HG03521 (cell line): ENCODE measurements around the gene FRYL.
"Not testable (repeated sequence)": the region's sequence is repeated elsewhere in the genome, so short reads cannot be mapped to it uniquely, and the experiment has no call there.

Experiments used
- ATAC-seq: cut with Tn5 transposase; IDR thresholded peaks from one replicate; pipeline ENCODE4 v1.9.1; 2021; ENCODE audit warnings: mild to moderate bottlenecking, moderate library complexity; ENCODE audit not compliant: unreplicated experiment

The FRYL gene

DNA sequence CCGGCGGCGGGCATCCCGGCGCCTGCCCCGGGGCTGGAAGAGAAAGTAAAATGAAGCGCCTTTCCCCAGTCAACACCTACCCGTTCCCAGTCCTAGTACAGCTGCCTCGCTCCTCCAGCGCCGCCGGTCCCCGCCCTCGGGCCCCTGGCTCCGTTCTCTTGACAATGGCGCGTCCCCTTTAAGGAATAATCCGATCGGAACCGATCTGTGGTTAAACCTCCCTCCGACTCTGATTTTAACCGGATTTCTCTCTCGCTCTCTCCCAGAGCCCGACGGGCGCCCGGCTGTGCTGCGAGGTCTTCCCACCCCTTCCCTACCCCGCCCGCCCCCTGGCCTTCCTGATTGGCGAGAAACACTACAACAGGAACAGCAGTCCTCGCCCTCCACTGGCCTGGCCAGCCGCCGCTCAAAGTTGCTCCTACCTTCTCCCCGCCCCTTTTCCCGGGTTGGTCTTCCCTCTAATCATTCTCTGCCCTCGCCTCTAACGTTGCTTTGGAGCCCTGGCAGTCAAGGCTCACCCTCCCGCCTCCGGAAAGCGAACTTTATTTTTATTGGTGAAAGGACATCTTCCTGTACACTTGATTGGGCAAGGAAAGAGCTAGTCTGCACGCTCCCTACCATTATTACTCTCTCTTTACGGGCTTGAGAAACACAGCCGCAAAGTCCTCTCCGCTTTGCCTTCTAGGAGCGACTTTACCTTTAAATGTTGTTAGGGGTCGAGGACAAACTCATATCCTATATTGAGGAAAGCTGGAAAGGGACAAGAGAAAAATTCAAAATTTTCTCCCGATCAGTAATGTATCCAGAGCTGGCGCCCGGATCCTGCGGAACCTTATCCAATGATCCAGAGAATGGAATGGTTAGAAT, at the start of gene FRYL:
Gene FRYL, minus strand, starts transcription at position 282 of the 867 bp plus-strand sequence. CDS start 145,869 bp downstream, outside the sequence.
- ATAC-seq, result peak; percentile 87

DNA sequence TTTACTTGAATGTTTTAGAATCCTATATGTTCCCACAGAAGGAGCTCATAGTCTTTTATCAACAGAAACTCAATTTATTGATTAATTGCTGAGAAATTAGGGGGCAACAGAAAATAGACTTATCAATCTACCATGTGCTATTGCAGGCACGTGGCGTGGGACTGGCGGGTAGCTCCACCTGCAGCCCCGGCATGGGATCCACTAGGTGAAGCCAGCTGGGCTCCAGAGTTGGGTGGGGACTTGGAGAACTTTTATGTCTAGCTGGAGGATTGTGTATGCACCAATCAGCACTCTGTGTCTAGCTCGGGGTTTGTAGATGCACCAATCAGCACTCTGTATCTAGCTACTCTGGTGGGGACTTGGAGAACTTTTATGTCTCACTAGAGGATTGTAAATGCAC, 47.5 kb upstream of the FRYL start:
- no peak for ATAC-seq

GRCh38 chr4:48821431-48821830, 41.4 kb upstream of the FRYL start:
- not testable (repeated sequence) for ATAC-seq

GRCh38 chr4:48816971-48817370, 36.9 kb upstream of the FRYL start:
- ATAC-seq, result no peak

DNA sequence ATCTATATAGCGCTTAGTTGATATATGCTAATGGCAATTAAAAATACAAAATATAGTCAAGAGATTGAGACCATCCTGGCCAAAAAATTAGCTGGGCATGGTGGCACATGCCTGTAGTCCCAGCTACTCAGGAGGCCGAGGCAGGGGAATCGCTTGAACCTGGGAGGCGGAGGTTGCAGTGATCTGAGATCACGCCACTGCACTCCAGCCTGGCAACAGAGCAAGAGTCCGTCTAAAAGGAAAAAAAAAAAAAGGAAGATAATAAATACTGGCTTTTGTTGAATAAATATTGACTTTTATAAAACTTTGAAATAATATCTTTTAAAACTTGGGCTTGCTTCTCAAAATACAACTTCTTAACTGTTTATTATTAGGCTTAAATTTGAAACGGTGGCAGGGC, 36.2 kb upstream of the FRYL start:
- not testable (repeated sequence) for ATAC-seq

GRCh38 chr4:48815483-48815882, 35.4 kb upstream of the FRYL start:
- no peak for ATAC-seq

DNA sequence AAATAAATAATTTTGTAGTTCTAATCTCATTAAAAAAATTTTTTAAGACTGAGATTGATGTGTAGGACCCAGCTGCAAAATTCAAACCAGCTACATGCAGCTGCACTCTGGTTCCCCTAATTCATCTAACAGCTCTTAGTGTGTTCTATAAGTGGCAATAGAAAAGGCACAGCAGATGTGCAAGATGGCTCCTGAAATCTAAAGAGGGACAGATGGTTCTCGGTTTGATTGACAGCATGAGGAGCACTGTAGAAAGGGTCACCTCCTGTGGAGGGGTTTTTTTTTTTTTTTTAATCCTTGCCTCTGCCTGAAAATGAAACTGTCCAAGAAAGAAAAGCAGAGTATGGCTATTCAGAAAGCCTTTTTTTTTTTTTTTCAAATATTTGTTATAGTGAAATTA, 33.9 kb upstream of the FRYL start:
- peak; percentile 56 for ATAC-seq

DNA sequence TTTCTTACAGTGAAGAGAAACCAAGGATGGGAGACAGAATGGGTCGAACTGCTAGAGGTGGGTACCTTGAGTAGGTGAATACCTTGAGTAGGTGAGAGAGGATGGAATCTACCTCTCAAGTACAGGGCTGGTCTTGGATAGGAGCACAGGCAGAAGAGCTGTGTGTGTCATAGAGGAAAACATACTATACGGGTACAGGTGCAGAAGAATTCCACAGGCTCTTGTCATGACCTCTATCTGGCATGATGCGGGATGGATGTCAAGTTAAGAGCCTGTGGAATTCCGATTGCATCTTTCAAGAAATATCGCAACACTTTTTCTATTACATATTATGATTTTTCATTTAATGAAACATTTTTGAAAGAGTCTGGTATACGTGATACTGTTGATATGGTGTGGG, 32.8 kb upstream of the FRYL start:
- ATAC-seq, result no peak

- ATAC-seq, result no peak
These were observed 24.7 kb upstream of the FRYL start for GRCh38 chr4:48804584-48805301.

DNA sequence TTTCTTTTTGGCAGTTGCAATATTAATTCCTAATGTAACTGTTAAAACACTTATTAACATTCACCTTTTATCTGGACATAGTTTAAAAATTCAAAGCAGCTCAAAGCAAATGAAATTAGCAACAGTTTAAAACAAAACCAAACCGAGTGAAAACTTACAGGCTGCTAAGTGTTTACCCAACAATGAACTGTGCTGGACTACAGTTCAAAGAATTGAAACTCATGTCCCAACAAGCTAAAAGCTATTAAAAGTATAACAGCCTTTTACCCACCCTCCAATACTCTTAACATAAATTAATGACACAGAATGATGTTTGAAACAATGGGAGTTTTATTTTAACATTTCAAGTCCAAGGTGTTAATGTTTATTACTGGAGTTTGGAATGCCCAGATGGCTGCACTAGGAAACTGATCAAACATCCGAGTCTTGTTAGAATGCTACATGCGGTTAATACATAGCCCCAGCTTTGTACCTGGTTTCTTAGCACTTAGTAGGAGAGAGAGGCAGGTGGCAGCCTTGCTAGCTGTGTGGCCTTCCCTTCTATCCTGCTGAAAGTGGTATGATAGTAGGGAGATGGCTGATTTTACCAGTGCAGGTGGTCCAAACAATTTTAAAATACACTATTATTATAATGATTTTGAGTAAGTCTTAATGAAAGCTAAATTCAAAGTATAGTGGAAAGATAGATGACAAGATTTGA, 21.1 kb upstream of the FRYL start:
- no peak for ATAC-seq

- ATAC-seq, result not testable (repeated sequence)
These were observed 20.1 kb upstream of the FRYL start for GRCh38 chr4:48800155-48800554.

DNA sequence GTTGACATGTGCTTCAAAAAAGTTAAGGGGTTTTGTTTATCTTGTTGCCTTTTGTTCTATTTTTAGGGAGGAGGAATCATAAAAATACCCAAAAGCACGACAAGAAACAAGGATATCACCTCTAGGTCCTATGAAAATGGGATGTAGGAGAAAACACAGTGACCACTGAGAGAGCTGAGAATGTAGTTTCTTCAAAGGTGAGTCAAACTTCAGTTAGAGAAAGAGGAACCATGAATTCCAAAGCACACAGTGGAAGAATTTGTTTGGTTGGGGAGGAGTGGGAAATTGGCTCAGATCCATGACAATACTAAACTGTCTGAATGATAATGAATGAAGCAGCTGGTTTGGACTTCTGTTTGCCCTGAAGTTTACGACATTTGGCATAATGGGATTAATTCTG, 19.1 kb upstream of the FRYL start:
- ATAC-seq, result no peak

DNA sequence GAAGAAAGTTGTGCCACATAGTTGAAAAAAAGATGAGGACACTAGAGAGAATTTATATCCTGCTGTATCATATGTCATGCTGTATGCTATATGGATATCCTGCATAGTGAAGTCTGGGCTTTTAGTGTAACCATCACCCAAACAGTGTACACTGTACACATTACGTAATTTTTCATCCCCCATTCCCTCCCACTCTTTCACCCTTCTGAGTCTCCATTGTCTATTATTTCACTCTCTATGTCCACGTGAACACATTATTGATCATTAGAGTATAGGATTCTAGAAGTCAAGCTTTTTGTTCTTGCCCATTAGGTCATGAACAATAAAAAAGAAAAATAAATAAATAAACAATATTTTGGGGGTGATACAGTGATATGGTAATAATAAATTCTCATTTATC, 18.0 kb upstream of the FRYL start:
- no peak for ATAC-seq

- ATAC-seq, result no peak
These were observed 17.0 kb upstream of the FRYL start for GRCh38 chr4:48796927-48797679.

- no peak for ATAC-seq
These were observed 16.3 kb upstream of the FRYL start for GRCh38 chr4:48796191-48796926.

DNA sequence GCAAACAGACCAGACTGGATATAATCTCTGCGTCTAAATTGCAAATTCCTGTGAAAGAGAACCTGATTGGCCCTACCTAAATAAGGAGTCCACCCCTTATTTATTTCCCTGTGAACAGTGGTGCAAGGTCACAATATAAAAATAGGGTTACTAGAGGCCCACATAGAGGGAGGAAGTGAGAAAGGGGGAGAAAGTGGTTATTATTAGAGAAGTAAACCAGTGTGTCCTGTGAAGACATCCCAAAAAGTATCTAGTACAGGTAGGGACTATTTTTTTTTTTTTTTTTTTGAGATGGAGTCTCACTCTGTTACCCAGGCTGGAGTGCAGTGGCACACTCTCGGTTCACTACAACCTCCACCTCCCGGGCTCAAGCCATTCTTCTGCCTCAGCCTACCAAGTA, 15.0 kb upstream of the FRYL start:
- no peak for ATAC-seq

DNA sequence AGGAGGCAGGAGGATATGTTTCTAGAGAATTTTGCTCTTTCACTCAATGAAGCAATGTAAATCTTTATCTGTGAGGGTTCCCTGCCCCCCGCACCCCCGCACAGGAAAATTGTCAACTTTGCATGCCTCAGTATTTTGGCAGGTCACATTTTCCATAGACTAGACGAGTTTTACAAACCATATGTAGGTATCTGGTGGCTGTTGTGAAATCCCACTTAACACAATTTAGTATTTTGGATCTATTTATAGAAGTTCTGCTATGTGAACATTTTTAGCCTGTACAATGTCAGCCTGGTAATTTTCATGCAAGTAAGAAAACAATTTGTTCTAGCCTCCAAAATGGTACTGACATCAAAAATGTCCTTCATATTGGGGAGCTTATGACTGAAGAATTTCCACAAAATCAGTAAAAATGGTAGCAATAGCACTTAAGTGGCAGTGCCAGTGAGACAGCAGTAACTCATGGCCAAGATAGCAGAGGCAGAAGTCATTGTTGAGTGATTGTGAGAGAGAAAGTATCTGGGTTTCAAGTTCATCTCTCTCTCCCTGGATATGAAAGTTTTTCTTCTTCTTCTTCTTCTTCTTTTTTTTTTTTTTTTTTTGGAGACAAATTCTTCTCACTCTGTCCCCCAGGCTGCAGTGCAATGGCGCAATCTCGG, 12.4 kb upstream of the FRYL start:
- ATAC-seq, result no peak

GRCh38 chr4:48791313-48791712, 11.2 kb upstream of the FRYL start:
- ATAC-seq, result no peak

DNA sequence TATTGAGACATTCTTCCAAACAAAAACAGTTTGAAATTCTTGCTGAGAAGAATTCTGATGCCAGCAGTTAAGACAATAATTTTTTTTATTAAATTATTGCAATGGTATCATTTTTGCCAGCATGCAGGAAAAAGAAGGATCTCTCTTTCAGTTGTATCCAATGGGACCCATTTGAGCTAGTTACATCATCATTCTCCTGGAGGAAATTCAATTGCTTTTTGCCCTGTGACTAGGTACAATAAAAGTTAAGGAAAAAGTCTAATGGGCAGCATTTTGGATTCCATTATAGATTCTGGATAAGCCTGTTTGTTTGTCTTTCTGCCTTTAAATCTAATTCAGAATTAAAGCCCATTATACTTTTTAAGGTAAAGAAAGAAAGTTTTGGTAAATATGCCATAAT, 10.5 kb upstream of the FRYL start:
- ATAC-seq, result no peak

DNA sequence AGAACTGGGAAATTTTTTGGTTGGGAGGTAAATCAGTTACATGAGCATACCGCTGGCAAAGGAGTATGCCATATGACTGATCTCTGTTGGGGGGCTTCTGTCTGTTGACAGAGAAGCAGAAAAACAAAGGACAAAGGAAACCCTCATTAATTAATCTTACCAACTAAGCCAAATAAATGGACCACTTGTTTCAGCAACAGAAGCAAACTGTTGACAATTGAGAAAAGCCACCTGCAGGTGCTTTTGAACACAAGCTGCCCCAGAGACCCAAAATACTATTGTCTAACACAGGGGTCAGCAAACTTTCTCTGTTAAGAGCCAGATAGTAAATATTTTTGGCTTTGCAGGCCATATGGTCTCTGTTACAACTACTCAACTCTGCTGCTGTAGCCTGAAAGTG, 7.0 kb upstream of the FRYL start:
- no peak for ATAC-seq
